HCT116 (cell line): ENCODE data around the gene CNDP1.

Experiments used
- EZH2phosphoT487 ChIP-seq: fragments of 200-600 bp; IDR thresholded peaks from 2 replicates; pipeline ENCODE4 v1.6.1; 2018; ENCODE audit warnings: antibody characterized with exemption, borderline replicate concordance
- FOSL1 ChIP-seq: IDR thresholded peaks from 2 replicates; pipeline ENCODE4 v1.6.1; 2012; ENCODE audit warnings: low read depth
- JUND ChIP-seq: IDR thresholded peaks from 2 replicates; pipeline ENCODE4 v1.6.1; 2012
- POLR2A ChIP-seq: IDR thresholded peaks from 2 replicates; pipeline ENCODE4 v1.7.0; 2011; ENCODE audit warnings: borderline replicate concordance; ENCODE audit not compliant: insufficient read depth, insufficient read length; ENCODE audit errors: extremely low read depth
- SIN3A ChIP-seq: IDR thresholded peaks from 2 replicates; pipeline ENCODE4 v1.6.1; 2012; ENCODE audit warnings: low read depth
- ZNF274 ChIP-seq: fragments of 200-500 bp; sonication (Bioruptor generic); IDR thresholded peaks from 2 replicates; pipeline ENCODE4 v1.6.1; 2014; ENCODE audit warnings: mild to moderate bottlenecking, low read depth, low read length, inconsistent platforms
- TF ChIP-seq, protein P1 (sequence below), 3 experiments: fragments of 200-600 bp in 1 of 3; sonication (generic) in 1 of 3; IDR thresholded peaks in 2 of 3; conservative IDR thresholded peaks in 1 of 3; 2 replicates each; pipeline ENCODE4 v1.5.1; 2012 to 2017; ENCODE audit warnings: low read depth in 2 of 3, low read length in 2 of 3, antibody characterized with exemption in 1 of 3, borderline replicate concordance in 1 of 3, control low read depth in 1 of 3, mild to moderate bottlenecking in 1 of 3, mixed read lengths in 1 of 3, mixed run types in 1 of 3, moderate library complexity in 1 of 3; ENCODE audit not compliant: insufficient read depth in 1 of 3
- TF ChIP-seq, protein P2 (sequence below): IDR thresholded peaks from 2 replicates; pipeline ENCODE4 v1.6.1; 2011; ENCODE audit warnings: mild to moderate bottlenecking, low read length, moderate library complexity; ENCODE audit not compliant: insufficient replicate concordance; ENCODE audit errors: extremely low read depth

DNA sequence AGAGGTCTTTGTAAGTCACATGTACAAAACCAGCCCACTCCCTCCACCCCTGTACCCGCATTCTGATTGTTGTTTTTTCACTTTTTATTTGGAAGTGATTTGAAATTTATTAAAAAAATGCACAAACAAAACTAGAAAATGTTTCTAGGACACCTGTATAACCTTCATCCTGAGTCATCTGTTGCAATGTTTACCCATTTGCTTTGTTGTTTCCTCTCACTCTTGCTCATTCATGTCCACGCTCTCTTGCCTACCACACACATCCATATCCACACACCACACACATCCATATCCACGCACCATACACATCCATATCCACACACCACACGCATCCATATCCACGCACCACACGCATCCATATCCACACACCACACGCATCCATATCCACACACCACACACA, 82.2 kb downstream of the CNDP1 start:
- TF ChIP-seq FOSL1: no peak
- TF ChIP-seq POLR2A: no peak
- no peak for TF ChIP-seq SIN3A
- TF ChIP-seq, protein P1, sequence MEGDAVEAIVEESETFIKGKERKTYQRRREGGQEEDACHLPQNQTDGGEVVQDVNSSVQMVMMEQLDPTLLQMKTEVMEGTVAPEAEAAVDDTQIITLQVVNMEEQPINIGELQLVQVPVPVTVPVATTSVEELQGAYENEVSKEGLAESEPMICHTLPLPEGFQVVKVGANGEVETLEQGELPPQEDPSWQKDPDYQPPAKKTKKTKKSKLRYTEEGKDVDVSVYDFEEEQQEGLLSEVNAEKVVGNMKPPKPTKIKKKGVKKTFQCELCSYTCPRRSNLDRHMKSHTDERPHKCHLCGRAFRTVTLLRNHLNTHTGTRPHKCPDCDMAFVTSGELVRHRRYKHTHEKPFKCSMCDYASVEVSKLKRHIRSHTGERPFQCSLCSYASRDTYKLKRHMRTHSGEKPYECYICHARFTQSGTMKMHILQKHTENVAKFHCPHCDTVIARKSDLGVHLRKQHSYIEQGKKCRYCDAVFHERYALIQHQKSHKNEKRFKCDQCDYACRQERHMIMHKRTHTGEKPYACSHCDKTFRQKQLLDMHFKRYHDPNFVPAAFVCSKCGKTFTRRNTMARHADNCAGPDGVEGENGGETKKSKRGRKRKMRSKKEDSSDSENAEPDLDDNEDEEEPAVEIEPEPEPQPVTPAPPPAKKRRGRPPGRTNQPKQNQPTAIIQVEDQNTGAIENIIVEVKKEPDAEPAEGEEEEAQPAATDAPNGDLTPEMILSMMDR (IDR thresholded peaks at IDR 0.05 in 2 of 3, conservative IDR thresholded peaks at IDR 0.05 in 1 of 3; ENCODE audit: borderline replicate concordance in 1 of 3, insufficient read depth in 1 of 3, low read depth in 2 of 3, low read length in 2 of 3): no peak
- no peak for TF ChIP-seq EZH2phosphoT487
- TF ChIP-seq JUND: no peak
- TF ChIP-seq, protein P2, sequence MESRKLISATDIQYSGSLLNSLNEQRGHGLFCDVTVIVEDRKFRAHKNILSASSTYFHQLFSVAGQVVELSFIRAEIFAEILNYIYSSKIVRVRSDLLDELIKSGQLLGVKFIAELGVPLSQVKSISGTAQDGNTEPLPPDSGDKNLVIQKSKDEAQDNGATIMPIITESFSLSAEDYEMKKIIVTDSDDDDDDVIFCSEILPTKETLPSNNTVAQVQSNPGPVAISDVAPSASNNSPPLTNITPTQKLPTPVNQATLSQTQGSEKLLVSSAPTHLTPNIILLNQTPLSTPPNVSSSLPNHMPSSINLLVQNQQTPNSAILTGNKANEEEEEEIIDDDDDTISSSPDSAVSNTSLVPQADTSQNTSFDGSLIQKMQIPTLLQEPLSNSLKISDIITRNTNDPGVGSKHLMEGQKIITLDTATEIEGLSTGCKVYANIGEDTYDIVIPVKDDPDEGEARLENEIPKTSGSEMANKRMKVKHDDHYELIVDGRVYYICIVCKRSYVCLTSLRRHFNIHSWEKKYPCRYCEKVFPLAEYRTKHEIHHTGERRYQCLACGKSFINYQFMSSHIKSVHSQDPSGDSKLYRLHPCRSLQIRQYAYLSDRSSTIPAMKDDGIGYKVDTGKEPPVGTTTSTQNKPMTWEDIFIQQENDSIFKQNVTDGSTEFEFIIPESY: no peak
- TF ChIP-seq ZNF274: no peak
